ENCODE results near the gene MROH8. TPM values are rescaled to one million over a fixed set of nuclear protein-coding genes. Genes with fewer than 3 reads are reported as not detected.

The MROH8 gene
- total and polyA plus RNA-seq, 2 of the 13 experiments (the other 11 are each of a cell fraction or from before 2014, with no cell fraction given), result 2.6 to 5.5 TPM

DNA sequence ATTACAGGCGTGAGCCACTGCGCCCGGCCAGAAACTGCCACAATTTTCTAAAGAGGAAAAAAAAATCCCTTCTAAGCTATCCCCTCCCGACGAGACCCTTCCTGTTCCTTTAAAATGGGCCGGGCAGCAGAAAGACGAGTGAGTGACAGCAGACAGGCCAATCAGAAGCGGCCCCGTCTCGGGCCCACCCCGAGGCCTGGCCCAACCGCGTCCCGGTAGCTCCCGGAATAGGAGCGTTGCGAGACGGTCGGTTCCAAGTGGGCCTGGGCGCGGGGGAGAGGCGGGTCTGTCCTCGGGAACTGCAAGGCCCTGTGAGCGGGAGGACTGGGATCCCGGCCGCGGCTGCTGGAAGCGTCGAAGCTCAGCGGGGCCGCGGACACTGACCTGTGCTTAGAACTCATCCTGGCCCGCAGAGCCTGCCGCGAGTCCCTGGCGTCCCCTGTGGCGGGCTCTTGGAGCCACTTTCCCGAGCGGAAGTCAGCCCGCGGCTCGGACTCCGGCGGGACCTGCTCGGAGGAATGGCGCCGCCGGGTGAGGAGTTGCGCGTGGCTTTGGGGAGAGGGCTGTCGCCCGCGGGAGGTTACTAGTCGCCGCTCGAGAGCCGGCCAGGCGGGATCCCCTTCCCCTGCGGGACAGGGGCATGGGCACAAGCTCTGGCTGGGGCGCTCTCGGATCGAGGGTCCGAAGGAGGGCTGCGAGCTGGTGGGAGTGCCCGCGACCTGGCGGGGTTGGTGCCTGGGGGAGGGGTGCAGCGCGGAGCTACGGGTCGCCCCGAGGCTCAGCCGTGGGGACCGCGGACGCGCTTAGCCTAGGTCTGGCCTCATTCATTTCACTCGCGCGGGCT, at the start of gene MROH8, which contains the start of gene RPN2 (continued):
- TF ChIP-seq HIC2 (CRISPR knock-in tag; IDR thresholded peaks at IDR 0.05; ENCODE audit: low read depth) (peak; percentile 69; the same call in 1 of the 2 replicates), MAFG (CRISPR knock-in tag; IDR thresholded peaks at IDR 0.05) (no peak), SP4 (CRISPR knock-in tag; IDR thresholded peaks at IDR 0.05) (peak; percentile 89), ZNF281 (CRISPR knock-in tag; IDR thresholded peaks at IDR 0.05; ENCODE audit: borderline replicate concordance) (peak; percentile 99), ZNF607 (CRISPR knock-in tag; IDR thresholded peaks at IDR 0.05; ENCODE audit: borderline replicate concordance) (peak; percentile 16; the same call in 1 of the 2 replicates), ZFP62 (CRISPR knock-in tag; IDR thresholded peaks at IDR 0.05) (peak; percentile 83; the same call in 1 of the 2 replicates), ZC3H13 (CRISPR knock-in tag; IDR thresholded peaks at IDR 0.05) (peak; percentile 72; the same call in 1 of the 2 replicates), CBX1 (IDR thresholded peaks at IDR 0.05; ENCODE audit: low read depth) (no peak), JARID2 (CRISPR knock-in tag; IDR thresholded peaks at IDR 0.05; ENCODE audit: insufficient replicate concordance) (peak; percentile 78), NFAT5 (CRISPR knock-in tag; IDR thresholded peaks at IDR 0.05) (peak; percentile 60; the same call in 1 of the 2 replicates), PATZ1 (CRISPR knock-in tag; IDR thresholded peaks at IDR 0.05) (peak; percentile 61; the same call in 1 of the 2 replicates), ZNF121 (CRISPR knock-in tag; IDR thresholded peaks at IDR 0.05) (0 out of 2 replicates have a peak, but pooled peaks have one; percentile 56), ZSCAN12 (CRISPR knock-in tag; IDR thresholded peaks at IDR 0.05) (peak; percentile 97)

Data from HepG2 (cell line).